Measurements from ENCODE around the gene CRYZL1.

The CRYZL1 gene

DNA sequence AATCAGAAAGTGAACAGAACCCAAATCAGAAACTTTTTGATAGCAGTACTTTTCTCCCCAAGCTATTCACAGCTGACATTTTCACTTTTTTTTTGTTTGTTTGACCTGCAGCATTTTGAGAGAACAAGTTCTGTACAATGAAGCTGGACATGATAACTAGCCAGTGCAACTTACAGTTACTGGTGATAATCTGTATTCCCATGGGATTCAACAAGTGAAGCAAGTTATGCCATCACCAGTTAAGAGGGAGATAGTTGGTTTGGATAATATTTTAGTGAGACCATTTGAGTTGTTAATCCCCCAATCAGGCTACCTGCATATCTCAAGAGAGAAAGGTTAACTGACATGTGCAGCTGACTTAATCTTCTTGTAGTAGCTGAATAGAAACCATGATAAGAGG, 80.6 kb downstream of the CRYZL1 start:
- DNase-seq (ENCODE audit: low spot score): no peak

DNA sequence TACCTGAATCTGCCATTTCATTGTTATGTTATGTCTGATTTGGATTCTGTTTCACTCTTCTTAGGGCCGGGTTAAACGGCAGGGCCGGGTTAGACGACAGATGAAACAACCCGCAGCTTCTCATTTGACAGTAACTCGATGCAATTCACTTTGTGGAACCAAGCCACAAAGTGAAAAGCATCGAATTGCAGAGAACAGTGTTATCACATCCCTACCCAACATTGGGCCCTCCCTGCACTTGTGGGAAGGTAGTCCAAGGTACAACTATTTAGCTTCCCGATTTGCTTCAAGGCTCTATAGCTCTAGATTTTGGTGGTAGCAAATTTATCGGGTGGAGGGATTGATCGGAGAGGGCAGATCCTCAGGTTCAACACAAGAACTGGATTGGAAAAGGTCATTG, 81.7 kb downstream of the CRYZL1 start:
- DNase-seq (ENCODE audit: low spot score): no peak

DNA sequence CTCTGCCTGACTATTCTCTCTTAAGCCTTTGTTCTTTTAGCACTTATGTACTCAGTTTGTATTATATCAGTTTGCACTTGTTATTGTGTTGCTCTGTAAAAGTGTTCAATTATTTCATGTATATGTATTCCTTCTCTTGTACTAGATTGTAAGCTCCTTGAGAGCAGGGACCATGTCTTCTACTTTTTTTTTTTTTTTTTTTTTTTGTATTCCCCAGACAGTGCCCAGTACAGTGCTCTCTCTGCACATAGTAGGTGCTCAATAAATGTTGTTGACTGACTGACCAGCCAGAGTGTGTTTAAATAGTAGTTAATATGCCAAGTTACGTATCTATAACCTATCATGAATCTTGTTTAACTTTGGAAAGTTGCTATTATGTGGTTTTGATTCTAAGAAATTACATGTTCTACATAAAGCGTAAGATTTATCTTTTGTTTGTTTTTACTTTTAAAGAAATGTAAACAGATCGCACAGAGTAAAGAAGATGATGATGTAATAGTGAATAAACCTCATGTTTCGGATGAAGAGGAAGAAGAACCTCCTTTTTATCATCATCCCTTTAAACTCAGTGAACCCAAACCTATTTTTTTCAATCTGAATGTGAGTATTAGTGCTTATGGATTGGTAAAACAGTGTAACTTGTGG, 82.6 kb downstream of the CRYZL1 start:
- DNase-seq (ENCODE audit: low spot score): no peak

DNA sequence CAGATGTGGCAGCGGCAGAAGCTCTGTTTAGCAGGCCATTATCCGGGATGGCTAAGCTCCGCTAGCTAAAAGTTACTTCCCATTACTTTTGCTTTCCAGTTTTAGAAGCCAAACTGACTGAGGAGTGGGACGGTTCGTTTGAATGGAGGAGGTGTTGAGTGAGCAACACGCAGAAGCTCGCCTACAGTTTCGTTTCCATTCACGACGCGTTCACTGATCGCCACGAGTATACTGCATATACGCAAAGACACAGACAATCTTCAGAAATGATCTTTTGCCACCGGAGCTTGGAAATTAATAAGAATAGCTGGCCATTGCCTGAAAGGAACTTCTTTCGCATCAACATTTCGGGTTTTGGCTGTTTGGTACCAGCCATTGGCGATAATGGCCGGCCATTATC, 84.1 kb downstream of the CRYZL1 start:
- DNase-seq (ENCODE audit: low spot score): no peak

DNA sequence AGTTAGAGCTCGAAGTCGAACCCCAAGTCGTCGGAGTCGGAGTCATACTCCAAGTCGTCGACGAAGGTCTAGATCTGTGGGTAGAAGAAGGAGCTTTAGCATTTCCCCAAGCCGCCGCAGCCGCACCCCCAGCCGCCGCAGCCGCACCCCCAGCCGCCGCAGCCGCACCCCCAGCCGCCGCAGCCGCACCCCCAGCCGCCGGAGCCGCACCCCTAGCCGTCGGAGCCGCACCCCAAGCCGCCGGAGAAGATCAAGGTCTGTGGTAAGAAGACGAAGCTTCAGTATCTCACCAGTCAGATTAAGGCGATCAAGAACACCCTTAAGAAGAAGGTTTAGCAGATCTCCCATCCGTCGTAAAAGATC, 86.6 kb downstream of the CRYZL1 start:
- DNase-seq (ENCODE audit: low spot score): no peak

DNA sequence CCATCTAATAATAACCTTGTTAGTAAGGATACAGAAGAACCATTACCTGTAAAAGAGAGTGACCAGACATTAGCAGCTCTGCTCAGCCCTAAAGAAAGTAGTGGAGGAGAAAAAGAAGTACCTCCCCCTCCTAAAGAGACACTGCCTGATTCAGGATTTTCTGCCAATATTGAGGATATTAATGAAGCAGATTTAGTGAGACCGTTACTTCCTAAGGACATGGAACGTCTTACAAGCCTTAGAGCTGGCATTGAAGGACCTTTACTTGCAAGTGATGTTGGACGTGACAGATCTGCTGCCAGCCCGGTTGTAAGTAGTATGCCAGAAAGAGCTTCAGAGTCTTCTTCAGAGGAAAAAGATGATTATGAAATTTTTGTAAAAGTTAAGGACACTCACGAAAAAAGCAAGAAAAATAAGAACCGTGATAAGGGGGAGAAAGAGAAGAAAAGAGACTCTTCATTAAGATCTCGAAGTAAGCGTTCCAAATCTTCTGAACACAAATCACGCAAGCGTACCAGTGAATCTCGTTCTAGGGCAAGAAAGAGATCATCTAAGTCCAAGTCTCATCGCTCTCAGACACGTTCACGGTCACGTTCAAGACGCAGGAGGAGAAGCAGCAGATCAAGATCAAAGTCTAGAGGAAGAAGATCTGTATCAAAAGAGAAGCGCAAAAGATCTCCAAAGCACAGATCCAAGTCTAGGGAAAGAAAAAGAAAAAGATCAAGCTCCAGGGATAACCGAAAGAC, 87.1 kb downstream of the CRYZL1 start:
- no peak for DNase-seq (ENCODE audit: low spot score)

DNA sequence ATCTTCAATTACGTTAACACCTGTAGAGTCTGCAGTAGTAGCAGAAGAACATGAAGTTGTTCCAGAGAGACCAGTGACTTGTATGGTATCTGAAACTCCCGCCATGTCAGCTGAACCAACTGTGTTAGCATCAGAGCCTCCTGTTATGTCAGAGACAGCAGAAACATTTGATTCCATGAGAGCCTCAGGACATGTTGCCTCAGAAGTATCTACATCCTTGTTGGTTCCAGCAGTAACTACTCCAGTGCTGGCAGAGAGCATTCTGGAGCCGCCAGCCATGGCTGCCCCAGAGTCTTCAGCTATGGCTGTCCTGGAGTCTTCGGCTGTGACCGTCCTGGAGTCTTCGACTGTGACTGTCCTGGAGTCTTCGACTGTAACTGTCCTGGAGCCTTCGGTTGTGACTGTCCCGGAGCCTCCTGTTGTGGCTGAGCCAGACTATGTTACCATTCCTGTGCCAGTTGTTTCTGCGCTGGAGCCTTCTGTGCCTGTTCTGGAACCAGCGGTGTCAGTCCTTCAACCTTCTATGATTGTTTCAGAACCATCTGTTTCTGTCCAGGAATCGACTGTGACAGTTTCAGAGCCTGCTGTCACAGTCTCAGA, 88.4 kb downstream of the CRYZL1 start:
- no peak for DNase-seq (ENCODE audit: low spot score)

DNA sequence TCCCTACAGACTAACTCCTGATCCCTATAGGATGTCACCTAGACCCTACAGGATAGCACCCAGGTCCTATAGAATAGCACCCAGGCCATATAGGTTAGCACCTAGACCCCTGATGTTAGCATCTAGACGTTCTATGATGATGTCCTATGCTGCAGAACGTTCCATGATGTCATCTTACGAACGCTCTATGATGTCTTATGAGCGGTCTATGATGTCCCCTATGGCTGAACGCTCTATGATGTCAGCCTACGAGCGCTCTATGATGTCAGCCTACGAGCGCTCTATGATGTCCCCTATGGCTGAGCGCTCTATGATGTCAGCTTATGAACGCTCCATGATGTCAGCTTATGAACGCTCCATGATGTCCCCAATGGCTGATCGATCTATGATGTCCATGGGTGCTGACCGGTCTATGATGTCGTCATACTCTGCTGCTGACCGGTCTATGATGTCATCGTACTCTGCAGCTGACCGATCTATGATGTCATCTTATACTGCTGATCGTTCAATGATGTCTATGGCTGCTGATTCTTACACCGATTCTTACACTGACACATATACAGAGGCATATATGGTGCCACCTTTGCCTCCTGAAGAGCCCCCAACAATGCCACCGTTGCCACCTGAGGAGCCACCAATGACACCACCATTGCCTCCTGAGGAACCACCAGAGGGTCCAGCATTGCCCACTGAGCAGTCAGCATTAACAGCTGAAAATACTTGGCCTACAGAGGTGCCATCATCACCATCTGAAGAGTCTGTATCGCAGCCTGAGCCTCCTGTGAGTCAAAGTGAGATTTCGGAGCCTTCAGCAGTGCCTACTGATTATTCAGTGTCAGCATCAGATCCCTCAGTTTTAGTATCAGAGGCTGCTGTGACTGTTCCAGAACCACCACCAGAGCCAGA, 89.2 kb downstream of the CRYZL1 start:
- no peak for DNase-seq (ENCODE audit: low spot score)

DNA sequence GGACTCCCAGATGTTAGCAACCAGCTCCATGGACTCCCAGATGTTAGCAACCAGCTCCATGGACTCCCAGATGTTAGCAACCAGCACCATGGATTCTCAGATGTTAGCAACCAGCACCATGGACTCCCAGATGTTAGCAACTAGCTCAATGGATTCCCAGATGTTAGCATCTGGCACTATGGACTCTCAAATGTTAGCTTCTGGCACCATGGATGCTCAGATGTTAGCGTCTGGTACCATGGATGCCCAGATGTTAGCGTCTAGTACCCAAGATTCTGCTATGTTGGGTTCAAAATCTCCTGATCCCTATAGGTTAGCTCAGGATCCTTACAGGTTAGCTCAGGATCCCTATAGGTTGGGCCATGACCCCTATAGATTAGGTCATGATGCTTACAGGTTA, 89.9 kb downstream of the CRYZL1 start:
- DNase-seq (ENCODE audit: low spot score): no peak

DNA sequence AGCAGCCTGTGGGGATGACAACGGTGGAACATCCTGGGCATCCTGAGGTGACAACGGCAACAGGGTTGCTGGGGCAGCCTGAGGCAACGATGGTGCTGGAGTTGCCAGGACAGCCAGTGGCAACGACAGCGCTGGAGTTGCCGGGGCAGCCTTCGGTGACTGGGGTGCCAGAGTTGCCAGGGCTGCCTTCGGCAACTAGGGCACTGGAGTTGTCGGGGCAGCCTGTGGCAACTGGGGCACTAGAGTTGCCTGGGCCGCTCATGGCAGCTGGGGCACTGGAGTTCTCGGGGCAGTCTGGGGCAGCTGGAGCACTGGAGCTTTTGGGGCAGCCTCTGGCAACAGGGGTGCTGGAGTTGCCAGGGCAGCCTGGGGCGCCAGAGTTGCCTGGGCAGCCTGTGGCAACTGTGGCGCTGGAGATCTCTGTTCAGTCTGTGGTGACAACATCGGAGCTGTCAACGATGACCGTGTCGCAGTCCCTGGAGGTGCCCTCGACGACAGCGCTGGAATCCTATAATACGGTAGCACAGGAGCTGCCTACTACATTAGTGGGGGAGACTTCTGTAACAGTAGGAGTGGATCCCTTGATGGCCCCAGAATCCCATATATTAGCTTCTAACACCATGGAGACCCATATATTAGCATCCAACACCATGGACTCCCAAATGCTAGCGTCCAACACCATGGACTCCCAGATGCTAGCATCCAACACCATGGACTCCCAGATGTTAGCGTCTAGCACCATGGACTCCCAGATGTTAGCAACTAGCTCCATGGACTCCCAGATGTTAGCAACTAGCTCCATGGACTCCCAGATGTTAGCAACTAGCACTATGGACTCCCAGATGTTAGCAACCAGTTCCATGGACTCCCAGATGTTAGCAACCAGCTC, 90.5 kb downstream of the CRYZL1 start:
- DNase-seq (ENCODE audit: low spot score): no peak

DNA sequence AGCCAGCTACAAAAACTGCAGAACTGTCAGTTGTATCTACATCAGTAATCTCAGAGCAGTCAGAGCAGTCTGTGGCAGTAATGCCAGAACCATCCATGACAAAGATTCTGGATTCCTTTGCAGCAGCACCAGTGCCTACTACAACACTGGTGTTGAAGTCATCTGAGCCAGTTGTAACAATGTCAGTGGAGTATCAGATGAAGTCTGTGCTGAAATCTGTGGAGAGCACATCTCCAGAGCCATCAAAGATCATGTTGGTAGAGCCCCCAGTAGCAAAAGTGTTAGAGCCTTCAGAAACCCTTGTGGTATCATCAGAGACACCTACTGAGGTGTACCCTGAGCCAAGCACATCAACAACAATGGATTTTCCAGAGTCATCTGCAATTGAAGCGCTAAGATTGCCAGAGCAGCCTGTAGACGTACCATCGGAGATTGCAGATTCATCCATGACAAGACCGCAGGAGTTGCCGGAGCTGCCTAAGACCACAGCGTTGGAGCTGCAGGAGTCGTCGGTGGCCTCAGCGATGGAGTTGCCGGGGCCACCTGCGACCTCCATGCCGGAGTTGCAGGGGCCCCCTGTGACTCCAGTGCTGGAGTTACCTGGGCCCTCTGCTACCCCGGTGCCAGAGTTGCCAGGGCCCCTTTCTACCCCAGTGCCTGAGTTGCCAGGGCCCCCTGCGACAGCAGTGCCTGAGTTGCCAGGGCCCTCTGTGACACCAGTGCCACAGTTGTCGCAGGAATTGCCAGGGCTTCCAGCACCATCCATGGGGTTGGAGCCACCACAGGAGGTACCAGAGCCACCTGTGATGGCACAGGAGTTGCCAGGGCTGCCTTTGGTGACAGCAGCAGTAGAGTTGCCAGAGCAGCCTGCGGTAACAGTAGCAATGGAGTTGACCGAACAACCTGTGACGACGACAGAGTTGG, 91.4 kb downstream of the CRYZL1 start:
- DNase-seq (ENCODE audit: low spot score): no peak

DNA sequence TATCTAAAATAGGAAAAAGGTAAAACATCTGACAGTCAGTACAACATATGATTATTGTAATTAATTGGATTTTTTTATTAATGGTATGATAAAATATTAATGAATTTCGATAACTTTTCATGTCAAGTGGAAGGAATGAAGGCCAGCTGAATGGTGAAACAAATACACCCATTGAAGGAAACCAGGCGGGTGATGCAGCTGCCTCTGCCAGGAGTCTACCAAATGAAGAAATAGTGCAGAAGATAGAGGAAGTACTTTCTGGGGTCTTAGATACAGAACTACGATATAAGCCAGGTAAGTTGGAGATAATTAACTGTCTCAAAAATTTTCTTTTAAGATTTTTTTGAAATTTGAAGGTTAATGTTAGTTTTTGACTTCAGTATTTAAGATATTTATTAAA, 95.5 kb downstream of the CRYZL1 start:
- no peak for DNase-seq (ENCODE audit: low spot score)

DNA sequence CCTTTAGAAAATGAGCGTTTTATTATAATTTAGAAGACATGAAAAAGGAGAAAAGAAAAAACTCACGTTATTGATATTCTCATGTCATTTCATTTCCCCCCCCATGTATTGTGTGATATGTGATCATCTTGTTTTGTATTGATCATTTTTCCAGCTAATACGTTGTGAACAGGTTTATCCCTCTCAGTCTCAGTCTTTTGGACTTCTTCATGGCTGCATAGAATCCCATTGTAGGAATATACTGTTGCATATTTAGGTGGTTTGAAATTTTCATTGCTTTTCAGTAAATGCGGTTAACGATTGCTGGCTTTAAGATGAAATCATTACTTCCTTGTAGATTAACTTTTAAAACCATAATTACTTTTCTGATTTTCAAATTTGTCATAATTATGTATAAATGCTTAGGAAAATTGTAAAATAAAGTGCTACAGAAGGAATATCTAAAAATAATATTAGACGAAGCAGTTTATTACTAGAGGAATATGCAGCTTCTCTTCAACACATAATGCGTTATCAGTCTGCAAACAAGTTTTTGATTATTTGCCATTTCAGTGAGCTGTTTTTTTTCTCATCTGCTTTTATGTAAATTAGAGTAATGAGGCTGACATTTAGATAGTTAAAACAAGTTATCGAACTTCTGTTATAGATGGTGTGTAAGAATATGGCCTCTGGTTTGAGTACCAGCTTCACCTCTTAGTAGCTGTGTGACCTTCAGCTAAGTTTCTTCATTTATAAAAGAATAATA, 96.9 kb downstream of the CRYZL1 start:
- DNase-seq (ENCODE audit: low spot score): no peak

DNA sequence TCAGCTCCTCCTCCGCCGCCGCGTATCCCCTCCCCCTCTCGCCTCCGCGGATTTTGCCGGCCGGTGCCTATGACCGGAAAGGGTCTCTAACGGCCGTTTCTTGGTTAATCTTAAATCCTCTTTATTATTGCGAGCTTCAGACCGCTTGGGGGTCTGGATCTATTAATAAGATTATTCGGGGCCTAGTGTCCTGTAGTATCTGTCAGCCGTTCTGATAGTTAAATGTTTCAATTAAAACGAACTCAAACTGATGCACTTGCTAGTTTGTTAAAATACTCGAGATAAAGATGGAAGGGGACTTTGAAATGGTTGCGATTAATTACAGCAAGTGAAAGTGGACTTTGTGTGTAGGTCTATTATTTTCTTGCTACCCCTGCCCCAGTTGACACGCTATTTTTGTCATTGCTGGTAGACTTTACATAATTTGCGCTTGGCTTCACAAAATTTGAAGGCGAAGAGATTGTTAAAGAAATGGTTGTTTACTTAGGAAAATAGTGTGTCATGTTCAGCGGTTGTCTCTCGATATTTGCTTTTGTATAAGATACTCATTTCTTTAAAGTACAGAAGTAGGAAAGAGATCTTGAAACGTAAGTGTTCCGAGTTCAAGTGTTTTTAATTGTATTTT, 97.9 kb downstream of the CRYZL1 start:
- DNase-seq (ENCODE audit: low spot score): peak; percentile 39

DNA sequence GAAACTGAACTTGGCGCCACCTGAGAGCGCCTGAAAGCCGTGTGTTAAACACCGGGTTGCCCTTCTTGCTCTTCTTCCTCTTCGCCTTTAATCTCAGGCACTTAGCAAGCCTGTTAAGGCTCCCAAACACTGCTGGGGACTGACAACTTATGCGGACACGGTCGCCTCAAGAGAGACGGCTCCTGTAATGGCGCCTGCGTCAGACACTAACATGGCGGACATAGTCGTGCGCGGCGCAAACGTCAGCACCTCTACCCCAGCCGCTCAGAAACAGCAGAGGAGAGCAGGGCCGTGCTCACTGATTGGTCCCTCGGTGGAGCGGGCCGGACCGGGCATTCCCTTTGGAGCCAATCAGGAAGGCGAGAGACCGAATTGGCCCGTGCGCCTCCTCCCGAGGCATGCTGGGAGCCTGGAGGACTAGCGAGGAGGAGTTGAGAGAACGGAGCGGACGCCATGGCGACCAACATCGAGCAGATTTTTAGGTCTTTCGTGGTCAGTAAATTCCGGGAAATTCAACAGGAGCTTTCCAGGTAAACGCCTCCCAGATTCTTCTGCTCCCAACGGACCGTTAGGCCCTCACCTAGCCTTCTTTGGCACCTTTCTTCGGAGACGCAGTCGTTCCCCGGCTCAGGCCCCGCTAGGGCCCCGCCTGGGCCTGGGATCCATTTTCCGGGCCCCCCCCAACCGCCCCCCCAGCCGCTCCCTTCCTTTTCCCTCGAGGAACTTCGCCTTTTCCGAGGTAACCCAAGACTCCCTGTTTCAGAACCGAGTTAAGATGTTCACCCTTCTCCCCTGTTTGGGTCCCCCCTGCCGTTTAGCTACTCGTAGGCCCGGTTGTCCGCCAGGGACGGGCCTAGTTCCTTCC, 98.7 kb downstream of the CRYZL1 start, which contains the start of gene SON:
TSS of gene SON (plus strand) at position 399 of the 865 bp plus-strand sequence. CDS start at position 454, 55 bp downstream.
- peak; percentile 98 for DNase-seq (ENCODE audit: low spot score)

DNA sequence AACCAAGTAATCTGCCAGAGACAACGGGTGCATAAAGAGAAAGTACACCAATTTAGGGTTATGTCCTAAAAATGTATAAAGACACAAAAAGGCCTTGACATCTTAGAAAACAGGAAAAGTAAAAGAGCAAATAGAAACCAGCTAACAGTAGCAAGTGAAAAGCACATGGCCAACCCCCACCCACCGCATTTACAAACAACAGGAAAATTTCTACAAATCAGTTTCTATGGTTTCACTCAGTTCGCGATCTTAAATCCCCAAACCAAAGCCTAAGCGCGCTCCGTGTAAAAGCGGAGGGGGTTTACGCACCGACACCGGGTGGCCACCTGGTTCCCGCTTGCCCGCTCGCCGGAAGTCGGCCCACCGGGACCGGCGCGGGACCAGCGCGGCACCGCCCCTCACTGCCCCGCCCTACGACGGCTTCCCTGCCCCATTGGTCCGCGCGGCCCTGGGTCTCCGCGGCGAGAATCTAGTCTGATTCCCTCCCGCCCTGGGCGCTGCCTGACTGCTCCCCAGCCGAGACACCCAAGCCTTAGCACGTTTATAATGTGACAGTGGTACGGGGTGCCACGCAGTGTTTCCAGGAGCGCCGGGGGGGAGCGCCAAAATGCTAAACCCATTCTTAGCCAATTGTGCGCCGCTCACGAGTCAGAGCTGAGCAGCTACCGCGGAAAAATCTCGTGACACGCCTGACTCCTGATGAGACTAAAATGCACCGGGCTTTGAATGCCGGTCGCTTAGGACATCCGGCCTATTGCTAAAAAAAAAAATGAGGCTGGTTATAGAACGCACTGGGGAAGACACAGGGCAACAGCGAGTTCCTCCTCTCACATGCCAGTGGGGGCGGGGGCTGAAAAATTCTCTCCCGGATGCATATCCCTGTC, 99.5 kb downstream of the CRYZL1 start, which contains the start of gene GART:
TSS of gene GART (minus strand) at position 362 of the 884 bp plus-strand sequence. CDS start 2,802 bp downstream, outside the sequence.
- peak; percentile 68 for DNase-seq (ENCODE audit: low spot score)

Data from CD4-positive, alpha-beta T cell treated with Interleukin-6 at 100 ng/mL for 8 hours (primary cell).